K562 treated with DMSO at 1 percent for 4 hours (cell line): ENCODE measurements around the gene TEX54. TPM values are rescaled to one million over a fixed set of nuclear protein-coding genes. Genes with fewer than 3 reads are reported as not detected.

Source experiments
- total RNA-seq: library from RNA; unstranded; fragments of 300-600 nt; gene quantifications from 2 replicates; pipeline ENCODE4 v1.2.3, GENCODE V29; 2022; ENCODE audit not compliant: insufficient read depth

TEX54 gene
- not detected in 2 replicates for total RNA-seq

GRCh38 chr11:62832336-62833234, at the start of gene TEX54:
Gene TEX54, minus strand, starts transcription at chr11:62832841.

GRCh38 chr11:62880803-62881578, 48.4 kb upstream of the TEX54 start, which contains the start of gene SLC3A2:
Gene SLC3A2, plus strand, starts transcription at chr11:62880896. Its CDS starts 128 bp downstream, at chr11:62881024.

GRCh38 chr11:62839050-62839945, 6.7 kb upstream of the TEX54 start, which contains the start of gene WDR74:
Gene WDR74, minus strand, starts transcription at chr11:62839590. Its CDS starts 20 bp downstream, at chr11:62839570.

DNA sequence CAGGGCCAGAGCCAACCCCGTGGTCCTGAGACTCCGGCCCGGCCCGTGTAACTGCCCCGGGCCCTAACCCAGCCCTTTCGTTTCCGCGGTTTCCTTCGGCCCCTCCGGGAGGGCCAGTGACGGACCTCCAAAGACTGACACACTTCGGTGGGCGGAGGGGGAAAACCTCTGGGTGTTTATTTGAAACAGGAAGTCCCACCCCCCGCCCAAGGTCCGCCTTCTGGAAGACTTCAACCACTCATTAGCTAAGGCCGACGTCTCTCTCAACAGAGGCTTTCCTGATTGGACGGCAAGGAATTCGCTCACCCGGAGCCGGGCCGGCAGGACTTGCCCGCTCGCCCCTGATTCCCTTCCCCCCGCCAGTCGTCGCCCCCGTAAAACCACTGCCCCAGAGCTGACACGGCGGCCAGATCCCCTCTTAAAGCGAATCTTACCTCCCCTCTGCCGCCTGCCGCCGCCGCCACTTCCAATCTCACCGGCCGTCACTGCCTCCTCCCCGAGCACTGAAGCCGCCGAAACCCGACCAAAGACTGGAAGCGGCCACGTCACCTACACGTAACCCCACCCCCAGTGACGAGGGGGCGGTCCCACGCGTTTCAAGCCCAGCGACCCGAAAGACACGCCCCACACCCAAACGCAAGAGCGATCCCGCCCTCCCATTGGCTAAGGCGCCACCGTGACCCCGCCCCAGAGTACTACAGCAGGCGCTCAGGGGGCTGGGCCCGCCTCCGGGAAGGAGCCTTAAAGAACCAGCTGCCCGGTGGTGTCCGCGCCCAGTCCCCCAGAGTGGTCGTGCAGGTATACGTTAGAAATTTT, 913 bp downstream of the TEX54 start, which contains the start of gene STX5:
TSS of gene STX5 (minus strand) at position 532 of the 816 bp plus-strand sequence. CDS start 808 bp downstream, outside the sequence.

DNA sequence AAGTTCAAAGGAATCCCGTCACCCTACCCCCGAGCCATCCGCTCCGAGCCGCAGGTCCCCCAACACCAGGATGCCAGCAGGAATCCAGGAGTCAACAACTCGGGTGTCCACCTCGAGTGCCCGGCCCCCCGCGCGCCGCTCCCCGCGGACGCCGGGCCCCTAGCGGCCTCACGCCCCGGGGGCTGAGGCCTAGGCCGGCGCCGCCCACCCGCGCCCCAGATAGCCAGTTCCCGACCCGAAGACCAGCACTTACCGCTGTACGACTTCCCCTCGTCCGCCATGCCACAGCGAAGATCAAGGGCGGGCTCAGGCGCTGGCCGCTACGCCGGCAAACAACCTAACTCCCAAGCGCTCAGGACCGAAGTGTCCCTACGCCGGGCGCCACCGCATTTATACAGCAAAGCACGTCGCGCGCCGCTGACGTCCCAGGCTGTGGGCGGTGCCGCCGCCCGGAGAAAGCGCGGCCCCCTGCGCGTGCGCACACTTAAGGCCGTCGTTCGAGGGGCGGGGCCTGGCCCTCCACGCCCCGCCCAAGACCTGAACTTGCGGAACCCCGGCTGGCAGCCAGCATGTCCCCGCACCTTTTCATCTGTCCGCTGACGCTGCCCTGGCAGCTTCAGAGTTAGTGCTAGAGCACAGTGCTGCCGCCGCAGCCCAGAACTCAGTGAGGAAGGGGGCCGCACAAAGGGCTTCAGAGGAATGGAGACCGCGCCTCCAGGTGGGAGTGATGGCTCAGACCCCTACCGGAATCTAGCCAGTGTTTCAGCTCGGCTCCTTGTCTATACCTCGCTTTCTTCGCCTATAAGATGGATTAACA, 27.4 kb downstream of the TEX54 start, which contains the start of gene NXF1:
TSS of gene NXF1 (minus strand) at position 365 of the 817 bp plus-strand sequence. CDS start at position 281, 84 bp downstream.

DNA sequence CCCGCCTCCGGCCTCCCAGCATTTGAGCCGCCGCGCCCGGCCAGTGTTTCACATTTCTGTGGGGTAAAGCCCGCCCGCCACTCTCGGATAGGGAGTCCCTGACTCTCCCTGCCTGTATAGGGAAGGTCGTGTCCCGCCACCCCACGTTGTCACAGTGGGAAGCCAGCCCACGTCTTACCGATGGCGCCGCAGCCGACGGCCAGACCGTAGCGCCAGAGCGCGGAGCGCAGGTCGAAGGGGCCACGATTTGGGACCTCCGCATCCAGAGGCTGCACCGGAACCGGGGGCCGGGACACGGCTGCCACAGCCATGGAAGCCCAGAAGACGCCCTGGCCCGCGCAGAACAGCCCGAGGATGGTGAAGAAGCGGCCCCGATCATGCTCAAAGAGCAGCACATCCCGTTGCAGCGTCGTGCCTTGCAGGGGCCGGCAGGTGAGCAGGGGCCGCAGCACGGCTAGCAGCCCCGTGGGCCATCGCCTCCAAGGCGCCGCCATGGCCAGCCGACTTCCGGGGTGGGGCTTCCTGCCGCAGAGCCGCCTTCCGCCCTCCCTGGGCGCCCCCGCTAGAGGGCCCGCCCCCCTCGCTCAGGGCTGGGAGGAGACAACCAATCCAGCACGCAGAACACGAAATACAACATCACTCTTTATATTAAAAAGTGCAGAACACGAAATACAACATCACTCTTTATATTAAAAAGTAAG, 41.0 kb downstream of the TEX54 start, which contains the start of gene TMEM223:
TSS of gene TMEM223 (minus strand) at position 506 of the 701 bp plus-strand sequence. CDS start at position 494, 12 bp downstream.

GRCh38 chr11:62787005-62787759, 45.5 kb downstream of the TEX54 start, which contains the start of gene TMEM179B:
Gene TMEM179B, plus strand, starts transcription at chr11:62787402. Its CDS starts 30 bp downstream, at chr11:62787432.

Other genes starting within 250 kb of the TEX54 start
- 15.8 and 16.5 TPM in 2 replicates for gene TUT1, start 241.3 kb downstream of the TEX54 start, total RNA-seq
- 79.1 and 104 TPM in 2 replicates for gene MTA2, start 231.0 kb downstream of the TEX54 start, total RNA-seq
- 39.0 and 40.6 TPM in 2 replicates for gene EML3, start 220.1 kb downstream of the TEX54 start, total RNA-seq
- 0.71 and 2.2 TPM in 2 replicates for gene ROM1, start 219.6 kb downstream of the TEX54 start, total RNA-seq
- gene B3GAT3, start 210.9 kb downstream of the TEX54 start, total RNA-seq = 80.5 and 90.3 TPM in 2 replicates
- gene GANAB, start 186.2 kb downstream of the TEX54 start, total RNA-seq = 276 and 311 TPM in 2 replicates
- gene INTS5, start 179.5 kb downstream of the TEX54 start, total RNA-seq = 20.2 and 24.0 TPM in 2 replicates
- gene C11orf98, start 167.6 kb downstream of the TEX54 start, total RNA-seq = 105 and 114 TPM in 2 replicates
- 12.7 and 27.2 TPM in 2 replicates for gene CSKMT, start 167.5 kb downstream of the TEX54 start, total RNA-seq
- 12.2 and 17.2 TPM in 2 replicates for gene UQCC3, start 161.2 kb downstream of the TEX54 start, total RNA-seq
- gene LBHD1, start 160.6 kb downstream of the TEX54 start, total RNA-seq = 4.8 and 5.5 TPM in 2 replicates
- 282 and 316 TPM in 2 replicates for gene UBXN1, start 153.8 kb downstream of the TEX54 start, total RNA-seq
- 0.48 and 1.6 TPM in 2 replicates for gene LRRN4CL, start 143.3 kb downstream of the TEX54 start, total RNA-seq
- gene BSCL2, start 125.4 kb downstream of the TEX54 start, total RNA-seq = 43.9 and 45.1 TPM in 2 replicates
- 2.4 TPM in 1 of 2 replicates, not detected in the other for gene GNG3, start 125.2 kb downstream of the TEX54 start, total RNA-seq
- 26.6 and 32.3 TPM in 2 replicates for gene HNRNPUL2, start 105.4 kb downstream of the TEX54 start, total RNA-seq
- gene TTC9C, start 104.4 kb downstream of the TEX54 start, total RNA-seq = 35.6 and 36.5 TPM in 2 replicates
- gene ZBTB3, start 78.7 kb downstream of the TEX54 start, total RNA-seq = 1.4 and 6.0 TPM in 2 replicates
- 138 and 166 TPM in 2 replicates for gene POLR2G, start 71.3 kb downstream of the TEX54 start, total RNA-seq
- 23.2 and 49.9 TPM in 2 replicates for gene TAF6L, start 61.4 kb downstream of the TEX54 start, total RNA-seq
- 36.4 and 44.9 TPM in 2 replicates for gene TMEM179B, start 45.4 kb downstream of the TEX54 start, total RNA-seq
- gene TMEM223, start 40.8 kb downstream of the TEX54 start, total RNA-seq = 15.3 and 18.4 TPM in 2 replicates
- gene NXF1, start 27.4 kb downstream of the TEX54 start, total RNA-seq = 76.4 and 111 TPM in 2 replicates
- gene STX5, start 790 bp downstream of the TEX54 start, total RNA-seq = 63.1 and 77.8 TPM in 2 replicates
- gene WDR74, start 6.7 kb upstream of the TEX54 start, total RNA-seq = 48.1 and 51.9 TPM in 2 replicates
- 397 and 441 TPM in 2 replicates for gene SLC3A2, start 48.1 kb upstream of the TEX54 start, total RNA-seq
- not detected in 2 replicates for gene CHRM1, start 88.5 kb upstream of the TEX54 start, total RNA-seq
- gene SLC22A6, start 152.1 kb upstream of the TEX54 start, total RNA-seq = not detected in 2 replicates
- gene SLC22A8, start 183.0 kb upstream of the TEX54 start, total RNA-seq = not detected in 2 replicates